ENCODE measurements around the gene ARL13A. TPM values are rescaled to one million over a fixed set of nuclear protein-coding genes. Genes with fewer than 3 reads are reported as not detected.
A peak's percentile ranks its signal among the peaks of the same experiment; 100 is the strongest.

ARL13A gene
- polyA plus RNA-seq, 2 of the 4 experiments (the other 2 are of a cell fraction), result 0.10 to 0.12 TPM

- H3K27ac ChIP-seq, result peak overlapping the region; percentile 22 to 41; a peak in 2 of 6 replicates
- H3K9me3 ChIP-seq, result no peaks in the 10 kb centered on the region
- 70% methylated on average over 1 of the region's 1 CpG for WGBS (ENCODE audit: missing lambda C conversion rate)
- FAIRE-seq, result no peak
- ATAC-seq, result no peak
- CTCF ChIA-PET, result no interaction called here
- H3K4me1 ChIP-seq, result peaks cover 40% of the 10 kb centered on the region
- DNase-seq (ENCODE audit: low read depth in 1 of 2, low spot score in 1 of 2), result no peak
- peak overlapping the region; percentile 11; the same call in 1 of the 3 replicates for H3K4me2 ChIP-seq
- no peak for TF ChIP-seq MAZ (IDR thresholded peaks at IDR 0.05; ENCODE audit: borderline replicate concordance, low read depth, low read length)
- no peak for TF ChIP-seq CBX2 (IDR thresholded peaks at IDR 0.05; ENCODE audit: borderline replicate concordance, low read depth)
- no peak for TF ChIP-seq RARB (CRISPR knock-in tag; IDR thresholded peaks at IDR 0.05)
- TF ChIP-seq TP53 (CRISPR knock-in tag; IDR thresholded peaks at IDR 0.05), result no peak
- no peak for TF ChIP-seq ZSCAN20 (CRISPR knock-in tag; IDR thresholded peaks at IDR 0.05)
- no peak for TF ChIP-seq HOXB13 (CRISPR knock-in tag; IDR thresholded peaks at IDR 0.05; ENCODE audit: low read depth)
- no peak for TF ChIP-seq KDM1A (IDR thresholded peaks at IDR 0.05; ENCODE audit: low read depth)
- TF ChIP-seq FOSB (CRISPR knock-in tag; IDR thresholded peaks at IDR 0.05), result no peak
- TF ChIP-seq NR3C1 (IDR thresholded peaks at IDR 0.05), result no peak
- no peak for TF ChIP-seq ZFP36 (IDR thresholded peaks at IDR 0.05; ENCODE audit: borderline replicate concordance, partially characterized antibody)
- no peak for TF ChIP-seq FOXS1 (CRISPR knock-in tag; IDR thresholded peaks at IDR 0.05)
- TF ChIP-seq BCL3 (IDR thresholded peaks at IDR 0.05), result no peak
- TF ChIP-seq SMC3 (IDR thresholded peaks at IDR 0.05), result no peak
- TF ChIP-seq, protein P1, sequence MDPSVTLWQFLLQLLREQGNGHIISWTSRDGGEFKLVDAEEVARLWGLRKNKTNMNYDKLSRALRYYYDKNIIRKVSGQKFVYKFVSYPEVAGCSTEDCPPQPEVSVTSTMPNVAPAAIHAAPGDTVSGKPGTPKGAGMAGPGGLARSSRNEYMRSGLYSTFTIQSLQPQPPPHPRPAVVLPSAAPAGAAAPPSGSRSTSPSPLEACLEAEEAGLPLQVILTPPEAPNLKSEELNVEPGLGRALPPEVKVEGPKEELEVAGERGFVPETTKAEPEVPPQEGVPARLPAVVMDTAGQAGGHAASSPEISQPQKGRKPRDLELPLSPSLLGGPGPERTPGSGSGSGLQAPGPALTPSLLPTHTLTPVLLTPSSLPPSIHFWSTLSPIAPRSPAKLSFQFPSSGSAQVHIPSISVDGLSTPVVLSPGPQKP (IDR thresholded peaks at IDR 0.05; ENCODE audit: low read depth, low read length), result no peak
- TF ChIP-seq, protein P2, sequence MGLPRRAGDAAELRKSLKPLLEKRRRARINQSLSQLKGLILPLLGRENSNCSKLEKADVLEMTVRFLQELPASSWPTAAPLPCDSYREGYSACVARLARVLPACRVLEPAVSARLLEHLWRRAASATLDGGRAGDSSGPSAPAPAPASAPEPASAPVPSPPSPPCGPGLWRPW (IDR thresholded peaks at IDR 0.05), result no peak
- TF ChIP-seq HDAC2 (IDR thresholded peaks at IDR 0.05), result no peak
- no peak for TF ChIP-seq CBX8 (IDR thresholded peaks at IDR 0.05)
- TF ChIP-seq, protein P3, sequence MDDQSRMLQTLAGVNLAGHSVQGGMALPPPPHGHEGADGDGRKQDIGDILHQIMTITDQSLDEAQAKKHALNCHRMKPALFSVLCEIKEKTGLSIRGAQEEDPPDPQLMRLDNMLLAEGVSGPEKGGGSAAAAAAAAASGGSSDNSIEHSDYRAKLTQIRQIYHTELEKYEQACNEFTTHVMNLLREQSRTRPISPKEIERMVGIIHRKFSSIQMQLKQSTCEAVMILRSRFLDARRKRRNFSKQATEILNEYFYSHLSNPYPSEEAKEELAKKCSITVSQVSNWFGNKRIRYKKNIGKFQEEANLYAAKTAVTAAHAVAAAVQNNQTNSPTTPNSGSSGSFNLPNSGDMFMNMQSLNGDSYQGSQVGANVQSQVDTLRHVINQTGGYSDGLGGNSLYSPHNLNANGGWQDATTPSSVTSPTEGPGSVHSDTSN (IDR thresholded peaks at IDR 0.05), result no peak
- TF ChIP-seq POLR2A (IDR thresholded peaks at IDR 0.05; ENCODE audit: low read length), result no peak
- no peak for TF ChIP-seq ATOH8 (CRISPR knock-in tag; IDR thresholded peaks at IDR 0.05; ENCODE audit: low read depth)
- H3K4me3 ChIP-seq, result no peak overlapping the region
- POLR2A ChIA-PET, result no interaction called here
These were observed 6.7 kb downstream of the ARL13A start for GRCh38 chrX:100976211-100976610.

- ChIA-PET CTCF (no interaction called here), POLR2A (no interaction called here)
- DNase-seq (ENCODE audit: low read depth in 1 of 2, low spot score in 1 of 2), result peak in 1 of 2 experiments; percentile 8
- Histone ChIP-seq H3K4me1 (peaks cover 39% of the 10 kb centered on the region), H3K9me3 (no peaks in the 10 kb centered on the region), H3K4me3 (no peak overlapping the region), H3K4me2 (peak overlapping the region; percentile 52), H3K27ac (peak overlapping the region; percentile 79 to 89)
- no peak for FAIRE-seq
- peak; percentile 43 to 64; a peak in 5 of 6 replicates for ATAC-seq
- 26% methylated on average over 3 of the region's 3 CpGs for WGBS (ENCODE audit: missing lambda C conversion rate)
- TF ChIP-seq BHLHE40 (IDR thresholded peaks at IDR 0.05; ENCODE audit: low read depth, low read length) (no peak), REST (IDR thresholded peaks at IDR 0.05) (no peak), ZSCAN20 (CRISPR knock-in tag; IDR thresholded peaks at IDR 0.05) (no peak), HOXB5 (CRISPR knock-in tag; IDR thresholded peaks at IDR 0.05) (no peak), KDM5A (IDR thresholded peaks at IDR 0.05) (no peak), SMC3 (IDR thresholded peaks at IDR 0.05) (no peak), MYC (IDR thresholded peaks at IDR 0.05; ENCODE audit: borderline replicate concordance, low read length) (no peak), RAD21 (conservative IDR thresholded peaks at IDR 0.05 in 1 of 2, IDR thresholded peaks at IDR 0.05 in 1 of 2) (no peak), EHF (CRISPR knock-in tag; IDR thresholded peaks at IDR 0.05) (no peak), KDM1A (IDR thresholded peaks at IDR 0.05; ENCODE audit: low read depth) (no peak), HOXB13 (CRISPR knock-in tag; IDR thresholded peaks at IDR 0.05; ENCODE audit: low read depth) (no peak), HMGXB4 (CRISPR knock-in tag; IDR thresholded peaks at IDR 0.05; ENCODE audit: borderline replicate concordance) (no peak)
These were observed 10.5 kb downstream of the ARL13A start for GRCh38 chrX:100979881-100980607.

Measured in A549 (cell line).